ENCODE results near the gene NOP53.
A peak's percentile ranks its signal among the peaks of the same experiment; 100 is the strongest.

Gene NOP53

DNA sequence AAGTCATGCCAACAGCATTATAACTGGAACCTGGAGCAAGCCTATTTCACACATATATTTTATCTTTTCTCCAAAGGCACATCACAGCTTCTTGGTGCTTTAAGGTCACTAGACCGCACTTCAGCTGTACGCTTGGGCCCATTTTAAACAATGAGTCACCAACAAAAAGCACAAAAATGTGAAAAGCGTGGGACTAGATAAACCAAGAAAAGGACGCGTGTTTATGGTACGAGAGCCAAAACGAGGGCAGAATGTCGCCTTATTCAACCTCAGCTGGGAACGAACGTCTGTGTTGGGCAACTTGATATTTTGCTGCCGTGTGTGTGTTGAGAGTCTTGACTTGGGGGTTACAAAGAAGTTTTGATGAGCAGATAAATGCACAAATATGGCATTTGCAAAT is 41.3 kb upstream of the NOP53 start:
- no peak overlapping the region for H3K4me3 ChIP-seq (ENCODE audit: low read depth in 1 of 2, low read length in 2 of 2)
- TF ChIP-seq, protein P1, sequence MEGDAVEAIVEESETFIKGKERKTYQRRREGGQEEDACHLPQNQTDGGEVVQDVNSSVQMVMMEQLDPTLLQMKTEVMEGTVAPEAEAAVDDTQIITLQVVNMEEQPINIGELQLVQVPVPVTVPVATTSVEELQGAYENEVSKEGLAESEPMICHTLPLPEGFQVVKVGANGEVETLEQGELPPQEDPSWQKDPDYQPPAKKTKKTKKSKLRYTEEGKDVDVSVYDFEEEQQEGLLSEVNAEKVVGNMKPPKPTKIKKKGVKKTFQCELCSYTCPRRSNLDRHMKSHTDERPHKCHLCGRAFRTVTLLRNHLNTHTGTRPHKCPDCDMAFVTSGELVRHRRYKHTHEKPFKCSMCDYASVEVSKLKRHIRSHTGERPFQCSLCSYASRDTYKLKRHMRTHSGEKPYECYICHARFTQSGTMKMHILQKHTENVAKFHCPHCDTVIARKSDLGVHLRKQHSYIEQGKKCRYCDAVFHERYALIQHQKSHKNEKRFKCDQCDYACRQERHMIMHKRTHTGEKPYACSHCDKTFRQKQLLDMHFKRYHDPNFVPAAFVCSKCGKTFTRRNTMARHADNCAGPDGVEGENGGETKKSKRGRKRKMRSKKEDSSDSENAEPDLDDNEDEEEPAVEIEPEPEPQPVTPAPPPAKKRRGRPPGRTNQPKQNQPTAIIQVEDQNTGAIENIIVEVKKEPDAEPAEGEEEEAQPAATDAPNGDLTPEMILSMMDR (IDR thresholded peaks at IDR 0.05; ENCODE audit: borderline replicate concordance, extremely low read depth, low read length, poor library complexity, severe bottlenecking): no peak
- TF ChIP-seq EZH2 (IDR thresholded peaks at IDR 0.05; ENCODE audit: borderline replicate concordance, low read depth, low read length, severe bottlenecking): no peak
- peaks cover 9% of the 10 kb centered on the region for H4K20me1 ChIP-seq (ENCODE audit: insufficient read depth, low read length)
- no peaks in the 10 kb centered on the region for H3K79me2 ChIP-seq (ENCODE audit: insufficient read depth, low read length)
- no peaks in the 10 kb centered on the region for H3K27me3 ChIP-seq (ENCODE audit: insufficient read depth, low read length, poor library complexity)
- H3K27ac ChIP-seq (ENCODE audit: low read length): no peak overlapping the region
- no peak overlapping the region for H2AFZ ChIP-seq (ENCODE audit: low read depth, low read length)
- H3K36me3 ChIP-seq (ENCODE audit: insufficient read depth, low read length): peaks cover 20% of the 10 kb centered on the region
- no peaks in the 10 kb centered on the region for H3K4me1 ChIP-seq (ENCODE audit: insufficient read depth, low read length)
- no peak for DNase-seq
- no peaks in the 10 kb centered on the region for H3K9me3 ChIP-seq (ENCODE audit: insufficient read depth, low read length, severe bottlenecking)
- H3K9ac ChIP-seq (ENCODE audit: low read depth, low read length): no peak overlapping the region
- no peak overlapping the region for H3K4me2 ChIP-seq (ENCODE audit: insufficient read depth, low read length)
- no peak for ATAC-seq (ENCODE audit: insufficient read depth, low read depth)

DNA sequence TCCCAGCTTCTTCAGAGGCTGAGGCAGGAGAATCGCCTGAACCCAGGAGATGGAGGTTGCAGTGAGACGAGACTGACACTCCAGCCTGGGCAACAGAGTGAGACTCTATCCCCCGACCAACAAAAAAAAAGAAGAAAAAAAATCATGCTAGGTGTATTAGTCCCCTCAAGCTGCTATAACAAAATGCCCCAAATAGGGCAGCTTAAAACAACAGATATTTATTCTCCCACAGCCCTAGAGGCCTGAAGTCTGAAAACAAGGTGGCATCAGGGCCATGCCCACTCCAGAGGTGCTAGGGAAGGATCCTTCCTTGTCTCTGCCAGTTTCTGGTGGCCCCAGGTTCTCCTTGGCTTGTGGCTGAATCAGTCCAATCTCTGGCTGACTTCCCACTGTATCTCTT is 40.7 kb upstream of the NOP53 start:
- no peak for DNase-seq
- peaks cover 2% of the 10 kb centered on the region; the same call in 1 of the 2 replicates for H4K20me1 ChIP-seq (ENCODE audit: insufficient read depth, low read length)
- no peak for TF ChIP-seq EZH2 (IDR thresholded peaks at IDR 0.05; ENCODE audit: borderline replicate concordance, low read depth, low read length, severe bottlenecking)
- TF ChIP-seq, protein P1 (IDR thresholded peaks at IDR 0.05; ENCODE audit: borderline replicate concordance, extremely low read depth, low read length, poor library complexity, severe bottlenecking): no peak
- H3K4me1 ChIP-seq (ENCODE audit: insufficient read depth, low read length): no peaks in the 10 kb centered on the region
- H3K4me2 ChIP-seq (ENCODE audit: insufficient read depth, low read length): no peak overlapping the region
- H3K4me3 ChIP-seq (ENCODE audit: low read depth in 1 of 2, low read length in 2 of 2): no peak overlapping the region
- H3K9me3 ChIP-seq (ENCODE audit: insufficient read depth, low read length, severe bottlenecking): no peaks in the 10 kb centered on the region
- no peak overlapping the region for H2AFZ ChIP-seq (ENCODE audit: low read depth, low read length)
- H3K36me3 ChIP-seq (ENCODE audit: insufficient read depth, low read length): peaks cover 13% of the 10 kb centered on the region
- no peaks in the 10 kb centered on the region for H3K79me2 ChIP-seq (ENCODE audit: insufficient read depth, low read length)
- no peak overlapping the region for H3K27ac ChIP-seq (ENCODE audit: low read length)
- H3K9ac ChIP-seq (ENCODE audit: low read depth, low read length): no peak overlapping the region
- ATAC-seq (ENCODE audit: insufficient read depth, low read depth): no peak
- no peaks in the 10 kb centered on the region for H3K27me3 ChIP-seq (ENCODE audit: insufficient read depth, low read length, poor library complexity)

DNA sequence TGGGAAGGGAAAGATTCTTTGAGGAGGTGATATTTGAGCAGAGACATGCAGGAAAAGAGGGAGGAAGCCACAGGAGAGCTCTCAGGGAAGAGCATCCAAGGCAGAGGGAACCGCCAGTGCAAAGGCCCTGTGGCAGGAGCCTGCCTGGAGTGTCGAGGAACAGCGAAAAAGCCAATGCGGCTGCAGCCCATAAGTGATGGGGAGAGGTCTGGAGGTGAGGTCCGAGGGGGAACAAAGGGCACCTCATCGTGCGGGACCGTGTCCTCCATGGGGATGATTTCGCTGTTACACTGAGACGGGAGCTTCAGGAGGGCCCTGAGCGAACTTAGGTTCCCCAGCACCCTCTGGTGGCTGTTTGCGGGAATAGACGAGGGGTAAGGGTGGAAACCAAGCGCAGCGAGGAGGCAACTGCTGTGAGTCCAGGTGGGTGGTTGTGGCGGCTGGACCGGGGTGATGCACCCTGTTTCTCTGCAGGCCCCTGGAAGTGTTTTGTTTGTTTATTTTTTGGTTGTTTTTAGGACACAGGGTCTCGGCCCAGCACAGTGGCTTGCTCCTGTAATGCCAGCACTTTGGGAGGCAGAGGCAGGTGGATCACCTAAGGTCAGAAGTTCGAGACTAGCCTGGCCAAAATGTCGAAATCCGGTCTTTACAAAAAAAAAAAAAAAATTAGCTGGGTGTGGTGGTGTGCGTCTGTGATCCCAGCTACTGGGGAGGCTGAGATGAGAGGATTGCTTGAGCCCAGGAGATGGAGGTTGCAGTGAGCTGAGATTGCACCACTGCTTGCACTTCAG is 38.0 kb upstream of the NOP53 start:
- H3K4me1 ChIP-seq (ENCODE audit: insufficient read depth, low read length): no peaks in the 10 kb centered on the region
- H2AFZ ChIP-seq (ENCODE audit: low read depth, low read length): no peak overlapping the region
- TF ChIP-seq, protein P1 (IDR thresholded peaks at IDR 0.05; ENCODE audit: borderline replicate concordance, extremely low read depth, low read length, poor library complexity, severe bottlenecking): peak; percentile 94
- no peak for TF ChIP-seq EZH2 (IDR thresholded peaks at IDR 0.05; ENCODE audit: borderline replicate concordance, low read depth, low read length, severe bottlenecking)
- no peaks in the 10 kb centered on the region for H3K9me3 ChIP-seq (ENCODE audit: insufficient read depth, low read length, severe bottlenecking)
- H3K4me2 ChIP-seq (ENCODE audit: insufficient read depth, low read length): no peak overlapping the region
- H3K36me3 ChIP-seq (ENCODE audit: insufficient read depth, low read length): no peaks in the 10 kb centered on the region; the same call in 1 of the 2 replicates
- H3K27me3 ChIP-seq (ENCODE audit: insufficient read depth, low read length, poor library complexity): no peaks in the 10 kb centered on the region
- no peak overlapping the region for H3K9ac ChIP-seq (ENCODE audit: low read depth, low read length)
- H3K79me2 ChIP-seq (ENCODE audit: insufficient read depth, low read length): no peaks in the 10 kb centered on the region
- DNase-seq (peak; percentile 78), ATAC-seq (ENCODE audit: insufficient read depth, low read depth) (peak; percentile 96)
- H4K20me1 ChIP-seq (ENCODE audit: insufficient read depth, low read length): no peaks in the 10 kb centered on the region
- no peak overlapping the region for H3K27ac ChIP-seq (ENCODE audit: low read length)
- no peak overlapping the region for H3K4me3 ChIP-seq (ENCODE audit: low read depth in 1 of 2, low read length in 2 of 2)
